ENCODE results near the gene MAGEF1.

Gene MAGEF1

GRCh38 chr3:184751204-184752040, 39.6 kb upstream of the MAGEF1 start:
- no peaks in the 10 kb centered on the region for H3K9me2 ChIP-seq (ENCODE audit: low read depth, low read length)
- H3K9me3 ChIP-seq (ENCODE audit: low read length): no peaks in the 10 kb centered on the region
- TF ChIP-seq EZH2 (IDR thresholded peaks at IDR 0.05; ENCODE audit: borderline replicate concordance, low read length): no peak
- TF ChIP-seq, protein P1, sequence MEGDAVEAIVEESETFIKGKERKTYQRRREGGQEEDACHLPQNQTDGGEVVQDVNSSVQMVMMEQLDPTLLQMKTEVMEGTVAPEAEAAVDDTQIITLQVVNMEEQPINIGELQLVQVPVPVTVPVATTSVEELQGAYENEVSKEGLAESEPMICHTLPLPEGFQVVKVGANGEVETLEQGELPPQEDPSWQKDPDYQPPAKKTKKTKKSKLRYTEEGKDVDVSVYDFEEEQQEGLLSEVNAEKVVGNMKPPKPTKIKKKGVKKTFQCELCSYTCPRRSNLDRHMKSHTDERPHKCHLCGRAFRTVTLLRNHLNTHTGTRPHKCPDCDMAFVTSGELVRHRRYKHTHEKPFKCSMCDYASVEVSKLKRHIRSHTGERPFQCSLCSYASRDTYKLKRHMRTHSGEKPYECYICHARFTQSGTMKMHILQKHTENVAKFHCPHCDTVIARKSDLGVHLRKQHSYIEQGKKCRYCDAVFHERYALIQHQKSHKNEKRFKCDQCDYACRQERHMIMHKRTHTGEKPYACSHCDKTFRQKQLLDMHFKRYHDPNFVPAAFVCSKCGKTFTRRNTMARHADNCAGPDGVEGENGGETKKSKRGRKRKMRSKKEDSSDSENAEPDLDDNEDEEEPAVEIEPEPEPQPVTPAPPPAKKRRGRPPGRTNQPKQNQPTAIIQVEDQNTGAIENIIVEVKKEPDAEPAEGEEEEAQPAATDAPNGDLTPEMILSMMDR (IDR thresholded peaks at IDR 0.05; ENCODE audit: low read length): no peak
- no peak overlapping the region for H3K4me3 ChIP-seq (ENCODE audit: low read depth, low read length, poor library complexity, severe bottlenecking)
- no peaks in the 10 kb centered on the region for H3F3A ChIP-seq (ENCODE audit: insufficient read depth, low read length)
- peaks cover 5% of the 10 kb centered on the region; the same call in 1 of the 2 replicates for H3K27me3 ChIP-seq (ENCODE audit: insufficient read depth, low read length)
- H3K4me1 ChIP-seq (ENCODE audit: insufficient read depth, low read length, severe bottlenecking): peaks cover 10% of the 10 kb centered on the region
- no peaks in the 10 kb centered on the region for H4K20me1 ChIP-seq (ENCODE audit: insufficient read depth, low read length)
- H3K79me2 ChIP-seq (ENCODE audit: insufficient read depth, low read length): no peaks in the 10 kb centered on the region
- H3K9ac ChIP-seq (ENCODE audit: low read length): no peak overlapping the region
- no peak overlapping the region for H2AFZ ChIP-seq (ENCODE audit: low read length)
- H3K4me2 ChIP-seq (ENCODE audit: low read length): no peak overlapping the region
- no peaks in the 10 kb centered on the region for H3K36me3 ChIP-seq (ENCODE audit: insufficient read depth, low read length)
- H3K27ac ChIP-seq (ENCODE audit: low read depth, low read length, poor library complexity, severe bottlenecking): no peak overlapping the region

- Histone ChIP-seq H3K27me3 (ENCODE audit: insufficient read depth, low read length) (peaks cover 5% of the 10 kb centered on the region; the same call in 1 of the 2 replicates), H3F3A (ENCODE audit: insufficient read depth, low read length) (no peaks in the 10 kb centered on the region), H3K36me3 (ENCODE audit: insufficient read depth, low read length) (no peaks in the 10 kb centered on the region), H4K20me1 (ENCODE audit: insufficient read depth, low read length) (no peaks in the 10 kb centered on the region), H3K79me2 (ENCODE audit: insufficient read depth, low read length) (no peaks in the 10 kb centered on the region), H3K4me1 (ENCODE audit: insufficient read depth, low read length, severe bottlenecking) (peaks cover under 1% of the 10 kb centered on the region), H3K9me3 (ENCODE audit: low read length) (no peaks in the 10 kb centered on the region), H3K27ac (ENCODE audit: low read depth, low read length, poor library complexity, severe bottlenecking) (no peak overlapping the region), H3K9me2 (ENCODE audit: low read depth, low read length) (no peaks in the 10 kb centered on the region), H3K4me2 (ENCODE audit: low read length) (no peak overlapping the region), H3K9ac (ENCODE audit: low read length) (no peak overlapping the region), H3K4me3 (ENCODE audit: low read depth, low read length, poor library complexity, severe bottlenecking) (no peak overlapping the region), H2AFZ (ENCODE audit: low read length) (no peak overlapping the region)
- no peak for TF ChIP-seq EZH2 (IDR thresholded peaks at IDR 0.05; ENCODE audit: borderline replicate concordance, low read length)
- TF ChIP-seq, protein P1 (IDR thresholded peaks at IDR 0.05; ENCODE audit: low read length): no peak
Measured at GRCh38 chr3:184750349-184751083, 38.7 kb upstream of the MAGEF1 start.

DNA sequence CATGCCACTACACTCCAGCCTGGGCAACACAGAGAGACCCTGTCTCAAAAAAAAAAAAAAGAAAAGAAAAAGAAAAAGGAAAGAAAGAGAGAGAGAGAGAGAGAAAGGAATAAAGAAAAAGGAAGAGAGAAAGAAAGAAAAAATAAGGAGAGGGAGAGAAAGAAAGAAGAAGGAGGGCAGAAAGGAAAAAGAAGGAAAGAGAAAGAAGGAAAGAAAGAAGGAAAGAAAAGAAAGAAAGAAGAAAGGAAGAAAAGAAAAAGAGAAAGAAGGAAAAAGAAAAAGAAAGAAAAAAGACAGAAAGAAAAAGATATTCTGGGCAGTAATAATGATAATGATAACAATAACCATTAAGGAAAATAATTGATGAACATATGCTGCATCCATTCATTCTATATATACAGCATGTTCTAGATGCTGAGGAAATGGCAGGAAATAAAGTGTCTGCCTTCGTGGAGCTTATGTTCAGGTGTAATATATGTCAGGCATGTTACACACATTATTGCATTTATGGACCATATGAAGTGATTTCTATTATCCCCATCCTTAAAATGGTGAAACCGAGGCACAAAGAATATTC, 37.4 kb upstream of the MAGEF1 start:
- H3K9me3 ChIP-seq (ENCODE audit: low read length): no peaks in the 10 kb centered on the region
- H3K79me2 ChIP-seq (ENCODE audit: insufficient read depth, low read length): no peaks in the 10 kb centered on the region
- H3K27me3 ChIP-seq (ENCODE audit: insufficient read depth, low read length): peaks cover 5% of the 10 kb centered on the region; the same call in 1 of the 2 replicates
- TF ChIP-seq, protein P1 (IDR thresholded peaks at IDR 0.05; ENCODE audit: low read length): no peak
- TF ChIP-seq EZH2 (IDR thresholded peaks at IDR 0.05; ENCODE audit: borderline replicate concordance, low read length): no peak
- H3F3A ChIP-seq (ENCODE audit: insufficient read depth, low read length): no peaks in the 10 kb centered on the region
- H2AFZ ChIP-seq (ENCODE audit: low read length): no peak overlapping the region
- no peaks in the 10 kb centered on the region for H4K20me1 ChIP-seq (ENCODE audit: insufficient read depth, low read length)
- H3K9ac ChIP-seq (ENCODE audit: low read length): no peak overlapping the region
- H3K9me2 ChIP-seq (ENCODE audit: low read depth, low read length): no peaks in the 10 kb centered on the region
- no peaks in the 10 kb centered on the region for H3K36me3 ChIP-seq (ENCODE audit: insufficient read depth, low read length)
- H3K4me3 ChIP-seq (ENCODE audit: low read depth, low read length, poor library complexity, severe bottlenecking): no peak overlapping the region
- H3K4me1 ChIP-seq (ENCODE audit: insufficient read depth, low read length, severe bottlenecking): no peaks in the 10 kb centered on the region
- H3K4me2 ChIP-seq (ENCODE audit: low read length): no peak overlapping the region
- no peak overlapping the region for H3K27ac ChIP-seq (ENCODE audit: low read depth, low read length, poor library complexity, severe bottlenecking)

All from OCI-LY1 (cell line).